G401.6 (cell line): ENCODE data around the gene ATRN.

Experiments
- FAIRE-seq: peaks from 2 replicates; lab custom pipeline; 2012; peaks lifted over from hg19 to GRCh38; lab: Jason Lieb, UNC

Gene ATRN

DNA sequence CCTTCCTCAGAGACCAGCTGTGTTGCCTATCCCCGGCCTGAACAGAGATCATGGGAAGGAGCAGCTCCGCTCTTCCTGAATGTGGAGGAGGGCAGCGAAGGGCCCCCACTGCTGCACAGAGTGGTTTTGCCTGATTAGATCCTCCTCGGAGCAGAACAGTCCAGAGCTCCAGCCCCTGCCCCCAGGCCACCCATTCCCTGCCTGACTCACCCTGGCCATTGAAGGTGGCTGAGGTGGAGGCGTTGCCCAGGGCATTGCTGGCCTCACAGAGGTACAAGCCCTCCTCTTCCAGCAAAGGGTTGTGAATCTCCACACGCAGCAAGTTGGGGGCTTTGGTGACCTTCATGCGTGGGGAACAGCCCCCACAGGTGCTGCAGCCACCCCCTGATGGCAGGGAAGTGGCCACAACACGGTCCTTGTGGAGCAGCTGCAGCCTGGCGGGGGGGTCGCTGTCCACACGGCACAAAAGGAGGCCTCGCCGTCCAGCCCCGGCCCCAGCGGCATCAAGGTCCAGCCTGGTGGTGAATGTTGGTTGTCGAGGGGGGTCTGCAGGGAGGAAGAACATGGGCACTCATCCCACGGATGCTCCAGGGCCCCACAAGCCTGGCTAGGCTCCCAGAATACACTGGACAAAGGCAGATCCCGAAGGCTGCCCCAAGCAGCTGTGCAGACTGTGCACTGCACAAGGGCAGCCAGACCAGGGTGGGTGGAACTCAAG lies 226.9 kb downstream of the ATRN start:
- no peak for FAIRE-seq

- FAIRE-seq = no peak
Measured at GRCh38 chr20:3698591-3699001, 227.8 kb downstream of the ATRN start.

- FAIRE-seq = no peak
Measured at GRCh38 chr20:3699037-3699436, 228.2 kb downstream of the ATRN start.
